Adrenal gland (tissue), 5 donors: Measurements from ENCODE around the gene OSBPL6.

Source experiments
- POLR2A ChIP-seq, 2 donors: fragments of 450-650 bp; IDR thresholded peaks; one replicate each; pipeline ENCODE4 v1.6.1; 2017; ENCODE audit warnings: antibody characterized with exemption in 2 of 2, mild to moderate bottlenecking in 2 of 2, moderate library complexity in 1 of 2
- TF ChIP-seq, protein P1 (sequence below), 6 experiments: fragments of 450-650 bp in 4 of 6; fragments of 200-600 bp in 2 of 6; sonication (generic) in 1 of 6; IDR thresholded peaks; 1 replicate in 5 of 6; 2 replicates in 1 of 6; pipeline versions ENCODE4 v1.5.1 to v1.8.0; 2016 to 2021; ENCODE audit warnings: antibody characterized with exemption in 6 of 6, mild to moderate bottlenecking in 2 of 6, moderate library complexity in 1 of 6
- donor health status: DM: no; HTN: no; CAD: no.

DNA sequence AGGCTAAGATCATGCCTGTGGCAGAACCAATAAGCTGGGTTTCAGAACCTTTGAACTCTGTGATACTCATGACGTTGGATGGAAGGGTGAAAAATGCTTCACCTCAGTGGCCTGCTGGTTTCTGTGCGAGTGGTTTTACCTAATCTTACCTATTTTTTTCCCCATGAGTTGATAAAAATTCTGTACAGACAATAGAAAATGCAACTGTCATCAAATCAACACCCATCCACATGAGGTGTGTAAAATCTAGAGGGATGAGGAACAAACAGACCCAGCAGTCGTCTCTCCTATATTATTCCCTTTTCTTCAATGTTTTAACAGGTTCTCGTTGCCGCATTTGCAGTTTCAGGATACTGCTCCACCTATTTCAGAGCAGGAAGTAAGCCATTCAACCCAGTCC is 189.4 kb downstream of the OSBPL6 start:
- TF ChIP-seq, protein P1, sequence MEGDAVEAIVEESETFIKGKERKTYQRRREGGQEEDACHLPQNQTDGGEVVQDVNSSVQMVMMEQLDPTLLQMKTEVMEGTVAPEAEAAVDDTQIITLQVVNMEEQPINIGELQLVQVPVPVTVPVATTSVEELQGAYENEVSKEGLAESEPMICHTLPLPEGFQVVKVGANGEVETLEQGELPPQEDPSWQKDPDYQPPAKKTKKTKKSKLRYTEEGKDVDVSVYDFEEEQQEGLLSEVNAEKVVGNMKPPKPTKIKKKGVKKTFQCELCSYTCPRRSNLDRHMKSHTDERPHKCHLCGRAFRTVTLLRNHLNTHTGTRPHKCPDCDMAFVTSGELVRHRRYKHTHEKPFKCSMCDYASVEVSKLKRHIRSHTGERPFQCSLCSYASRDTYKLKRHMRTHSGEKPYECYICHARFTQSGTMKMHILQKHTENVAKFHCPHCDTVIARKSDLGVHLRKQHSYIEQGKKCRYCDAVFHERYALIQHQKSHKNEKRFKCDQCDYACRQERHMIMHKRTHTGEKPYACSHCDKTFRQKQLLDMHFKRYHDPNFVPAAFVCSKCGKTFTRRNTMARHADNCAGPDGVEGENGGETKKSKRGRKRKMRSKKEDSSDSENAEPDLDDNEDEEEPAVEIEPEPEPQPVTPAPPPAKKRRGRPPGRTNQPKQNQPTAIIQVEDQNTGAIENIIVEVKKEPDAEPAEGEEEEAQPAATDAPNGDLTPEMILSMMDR (IDR thresholded peaks at IDR 0.05): no peak
- TF ChIP-seq POLR2A (IDR thresholded peaks at IDR 0.05): no peak
